Stimulated activated CD4-positive, alpha-beta T cell treated with anti-CD3 and anti-CD28 coated beads, Interleukin-15, amount 100 ng/mL, for 24 hours (primary cell): ENCODE measurements around the gene EIF2AK3.

Source experiments
- DNase-seq: peaks from one replicate; pipeline ENCODE4 v3.0.0-alpha.2; 2020

Gene EIF2AK3

GRCh38 chr2:88537640-88538039, 89.6 kb downstream of the EIF2AK3 start:
- no peak for DNase-seq

- DNase-seq = no peak
These were observed 97.2 kb downstream of the EIF2AK3 start for GRCh38 chr2:88530081-88530480.

GRCh38 chr2:88521445-88522073, 105.7 kb downstream of the EIF2AK3 start:
- DNase-seq = no peak

- DNase-seq = no peak
These were observed 109.5 kb downstream of the EIF2AK3 start for GRCh38 chr2:88517759-88518201.
